ENCODE data around the gene KAZN.

KAZN gene

GRCh38 chr1:15103211-15103610, 504.7 kb downstream of the KAZN start:
- no peak for DNase-seq

GRCh38 chr1:15103906-15104305, 505.4 kb downstream of the KAZN start:
- DNase-seq: no peak

- DNase-seq: no peak
Measured at GRCh38 chr1:15104768-15105167, 506.3 kb downstream of the KAZN start.

- DNase-seq: no peak
Measured at GRCh38 chr1:15106608-15107007, 508.1 kb downstream of the KAZN start.

- no peak for DNase-seq
Measured at GRCh38 chr1:15107058-15107687, 508.7 kb downstream of the KAZN start.

- DNase-seq: no peak
Measured at GRCh38 chr1:15107911-15108310, 509.4 kb downstream of the KAZN start.

GRCh38 chr1:15110128-15110866, 511.8 kb downstream of the KAZN start:
- DNase-seq: no peak

- DNase-seq: no peak
Measured at GRCh38 chr1:15110867-15111230, 512.4 kb downstream of the KAZN start.

- no peak for DNase-seq
Measured at GRCh38 chr1:15113146-15113545, 514.7 kb downstream of the KAZN start.

GRCh38 chr1:15114884-15115283, 516.4 kb downstream of the KAZN start:
- DNase-seq: no peak

GRCh38 chr1:15115542-15116330, 517.3 kb downstream of the KAZN start:
- no peak for DNase-seq

- no peak for DNase-seq
Measured at GRCh38 chr1:15116966-15117365, 518.5 kb downstream of the KAZN start.

- no peak for DNase-seq
Measured at GRCh38 chr1:15117671-15118325, 519.3 kb downstream of the KAZN start.

GRCh38 chr1:15118579-15118978, 520.1 kb downstream of the KAZN start:
- no peak for DNase-seq

- no peak for DNase-seq
Measured at GRCh38 chr1:15120251-15120945, 521.9 kb downstream of the KAZN start.

- DNase-seq: no peak
Measured at GRCh38 chr1:15122331-15122730, 523.8 kb downstream of the KAZN start.

GRCh38 chr1:15123270-15123669, 524.8 kb downstream of the KAZN start:
- DNase-seq: no peak

GRCh38 chr1:15123925-15124324, 525.4 kb downstream of the KAZN start:
- no peak for DNase-seq

GRCh38 chr1:15124362-15125100, 526.0 kb downstream of the KAZN start:
- DNase-seq: no peak

- no peak for DNase-seq
Measured at GRCh38 chr1:15125101-15125745, 526.7 kb downstream of the KAZN start.

GRCh38 chr1:15128077-15128476, 529.6 kb downstream of the KAZN start:
- no peak for DNase-seq

Data from Kasumi-1 (cell line).